Suprapubic skin (tissue), 4 donors: ENCODE measurements around the gene TMEM18. TPM values are rescaled to one million over a fixed set of nuclear protein-coding genes. Genes with fewer than 3 reads are reported as not detected.

Source experiments
- DNase-seq, 2 donors: peaks; one replicate each; pipeline ENCODE4 v3.0.0-alpha.2; 2019; ENCODE audit warnings: low spot score in 2 of 2
- H3K27ac ChIP-seq: fragments of 200-600 bp; sonication (generic); one replicate; pipeline ENCODE4 v1.5.1; 2019
- H3K27me3 ChIP-seq: fragments of 200-600 bp; sonication (generic); one replicate; pipeline ENCODE4 v1.5.1; 2019
- H3K36me3 ChIP-seq: fragments of 200-600 bp; sonication (generic); one replicate; pipeline ENCODE4 v1.5.1; 2019
- H3K4me1 ChIP-seq: fragments of 200-600 bp; sonication (generic); one replicate; pipeline ENCODE4 v1.5.1; 2019
- H3K4me3 ChIP-seq: fragments of 200-600 bp; sonication (generic); one replicate; pipeline ENCODE4 v1.5.1; 2019; ENCODE audit warnings: mild to moderate bottlenecking
- H3K9me3 ChIP-seq: fragments of 200-600 bp; sonication (generic); one replicate; pipeline ENCODE4 v1.5.1; 2019
- CTCF ChIP-seq, 2 donors: fragments of 200-600 bp in 1 of 2; fragments of 450-650 bp in 1 of 2; sonication (generic) in 1 of 2; IDR thresholded peaks; one replicate each; pipeline ENCODE4 v1.5.1; 2016 to 2019; ENCODE audit warnings: antibody characterized with exemption in 2 of 2, mild to moderate bottlenecking in 1 of 2, moderate library complexity in 1 of 2
- EP300 ChIP-seq: sonication (generic); formaldehyde crosslinking; IDR thresholded peaks from one replicate; pipeline ENCODE4 v1.6.1; 2017; ENCODE audit warnings: antibody characterized with exemption
- POLR2A ChIP-seq, 2 donors: fragments of 450-650 bp; IDR thresholded peaks; one replicate each; pipeline ENCODE4 v1.6.1; 2017; ENCODE audit warnings: antibody characterized with exemption in 2 of 2, mild to moderate bottlenecking in 2 of 2, moderate library complexity in 2 of 2
- POLR2AphosphoS5 ChIP-seq, 3 donors: sonication (generic); formaldehyde crosslinking; IDR thresholded peaks; one replicate each; pipeline ENCODE4 v1.6.1; 2017; ENCODE audit warnings: antibody characterized with exemption in 3 of 3
- WGBS: methylation state at CpG from one replicate; pipeline ENCODE4 v1.1.5; 2018; 5-methylcytosine and 5-hydroxymethylcytosine counted together
- total RNA-seq, 4 donors: library from RNA; depleted of rRNA; stranded (reverse); fragments of >200 nt; gene quantifications; one replicate each; pipeline ENCODE4 v1.1.0, GENCODE V29; 2016

The TMEM18 gene
- total RNA-seq, 4 donors from 2014 or later = 20.4 to 24.6 (median 22.0) TPM

GRCh38 chr2:671787-672605, 5.2 kb downstream of the TMEM18 start:
- Histone ChIP-seq H3K36me3 (peaks cover 55% of the 10 kb centered on the region), H3K27ac (no peak overlapping the region), H3K4me3 (no peak overlapping the region), H3K9me3 (no peaks in the 10 kb centered on the region), H3K27me3 (no peaks in the 10 kb centered on the region), H3K4me1 (peaks cover 13% of the 10 kb centered on the region)
- 83% methylated on average over 17 of the region's 18 CpGs for WGBS
- no peak for DNase-seq
- TF ChIP-seq POLR2A (IDR thresholded peaks at IDR 0.05) (no peak), POLR2AphosphoS5 (IDR thresholded peaks at IDR 0.05) (no peak), EP300 (no peak), CTCF (IDR thresholded peaks at IDR 0.05) (no peak)

GRCh38 chr2:671072-671471, 6.1 kb downstream of the TMEM18 start:
- H3K27me3 ChIP-seq = no peaks in the 10 kb centered on the region
- no peak for DNase-seq
- no peak for TF ChIP-seq POLR2A (IDR thresholded peaks at IDR 0.05)
- peaks cover 9% of the 10 kb centered on the region for H3K4me1 ChIP-seq
- peaks cover 64% of the 10 kb centered on the region for H3K36me3 ChIP-seq
- no peak overlapping the region for H3K4me3 ChIP-seq
- WGBS = 89% methylated on average over 6 of the region's 9 CpGs
- no peaks in the 10 kb centered on the region for H3K9me3 ChIP-seq
- no peak overlapping the region for H3K27ac ChIP-seq

GRCh38 chr2:670637-671036, 6.6 kb downstream of the TMEM18 start:
- DNase-seq = no peak
- no peaks in the 10 kb centered on the region for H3K9me3 ChIP-seq

GRCh38 chr2:669323-669722, 7.9 kb downstream of the TMEM18 start:
- 74% methylated on average over 7 of the region's 7 CpGs for WGBS
- Histone ChIP-seq H3K36me3 (peaks cover 80% of the 10 kb centered on the region), H3K27me3 (no peaks in the 10 kb centered on the region), H3K27ac (no peak overlapping the region), H3K9me3 (no peaks in the 10 kb centered on the region), H3K4me1 (no peaks in the 10 kb centered on the region), H3K4me3 (no peak overlapping the region)
- no peak for DNase-seq
- TF ChIP-seq POLR2A (IDR thresholded peaks at IDR 0.05) = no peak
- TF ChIP-seq POLR2AphosphoS5 (IDR thresholded peaks at IDR 0.05) = no peak
- no peak for TF ChIP-seq CTCF (IDR thresholded peaks at IDR 0.05)
- TF ChIP-seq EP300 = no peak

More at GRCh38 chr2:670637-671036, 6.6 kb downstream of the TMEM18 start:
- H3K27me3 ChIP-seq = no peaks in the 10 kb centered on the region
- H3K4me1 ChIP-seq = peaks cover 5% of the 10 kb centered on the region
- H3K4me3 ChIP-seq = no peak overlapping the region
- no peak overlapping the region for H3K27ac ChIP-seq
- H3K36me3 ChIP-seq = peaks cover 69% of the 10 kb centered on the region
- TF ChIP-seq CTCF (IDR thresholded peaks at IDR 0.05) = no peak
- TF ChIP-seq POLR2AphosphoS5 (IDR thresholded peaks at IDR 0.05) = no peak
- no peak for TF ChIP-seq EP300
- TF ChIP-seq POLR2A (IDR thresholded peaks at IDR 0.05) = no peak
- WGBS = 95% methylated on average over 18 of the region's 18 CpGs

GRCh38 chr2:668000-668398, 9.2 kb downstream of the TMEM18 start:
- no peaks in the 10 kb centered on the region for H3K4me1 ChIP-seq
- H3K27me3 ChIP-seq = no peaks in the 10 kb centered on the region
- H3K27ac ChIP-seq = no peak overlapping the region
- H3K4me3 ChIP-seq = no peak overlapping the region
- H3K36me3 ChIP-seq = peaks cover 86% of the 10 kb centered on the region
- TF ChIP-seq EP300 (no peak), POLR2A (IDR thresholded peaks at IDR 0.05) (no peak), CTCF (IDR thresholded peaks at IDR 0.05) (no peak), POLR2AphosphoS5 (IDR thresholded peaks at IDR 0.05) (no peak)
- WGBS = 90% methylated on average over 3 of the region's 3 CpGs
- no peaks in the 10 kb centered on the region for H3K9me3 ChIP-seq
- DNase-seq = no peak
